Mucosa of stomach (tissue), 1 donor: ENCODE measurements around the gene CNNM2.

Experiments used
- H3K27me3 ChIP-seq: one replicate; pipeline ENCODE4 v1.7.0; 2013; ENCODE audit warnings: mild to moderate bottlenecking, low read length; ENCODE audit not compliant: control insufficient read depth, insufficient read depth
- H3K36me3 ChIP-seq: one replicate; pipeline ENCODE4 v1.7.0; 2013; ENCODE audit warnings: low read length; ENCODE audit not compliant: control insufficient read depth, insufficient read depth
- H3K4me1 ChIP-seq: one replicate; pipeline ENCODE4 v1.7.0; 2013; ENCODE audit warnings: mild to moderate bottlenecking, low read length; ENCODE audit not compliant: control insufficient read depth, insufficient read depth
- H3K4me3 ChIP-seq: one replicate; pipeline ENCODE4 v1.7.0; 2013; ENCODE audit warnings: low read length
- H3K9ac ChIP-seq: one replicate; pipeline ENCODE4 v1.7.0; 2013; ENCODE audit warnings: mild to moderate bottlenecking, low read length, moderate library complexity
- H3K9me3 ChIP-seq: one replicate; pipeline ENCODE4 v1.7.0; 2013; ENCODE audit warnings: mild to moderate bottlenecking, low read length, moderate library complexity; ENCODE audit not compliant: control insufficient read depth
- donor health status: Pancreatic carcinoma.

The CNNM2 gene

GRCh38 chr10:103021150-103021899 lies 103.2 kb downstream of the CNNM2 start:
- Histone ChIP-seq H3K9me3 (no peaks in the 10 kb centered on the region), H3K27me3 (no peaks in the 10 kb centered on the region), H3K4me3 (no peak overlapping the region), H3K36me3 (no peaks in the 10 kb centered on the region), H3K9ac (no peak overlapping the region), H3K4me1 (no peaks in the 10 kb centered on the region)

DNA sequence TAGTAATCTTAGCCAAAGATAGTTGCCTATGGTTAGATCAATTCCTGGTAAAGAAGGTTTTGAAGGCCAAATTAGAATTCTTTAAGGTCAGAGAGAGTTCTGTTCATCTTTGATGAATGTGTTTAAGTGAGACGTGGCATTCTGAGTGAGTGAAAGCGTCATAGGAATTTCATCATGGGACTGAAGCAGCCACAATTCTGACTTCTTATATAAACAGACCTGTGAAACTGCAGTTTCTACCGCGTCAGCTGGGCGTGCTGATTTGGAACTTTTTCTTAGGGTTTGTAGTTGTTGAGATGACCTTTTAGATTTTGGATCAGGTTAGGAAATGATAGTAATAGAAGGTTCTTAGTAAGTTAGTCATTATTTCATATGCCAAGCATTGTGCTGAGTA lies 103.8 kb downstream of the CNNM2 start:
- H3K4me3 ChIP-seq, result no peak overlapping the region
- no peaks in the 10 kb centered on the region for H3K4me1 ChIP-seq
- no peaks in the 10 kb centered on the region for H3K36me3 ChIP-seq
- H3K9ac ChIP-seq, result no peak overlapping the region
- no peaks in the 10 kb centered on the region for H3K9me3 ChIP-seq
- H3K27me3 ChIP-seq, result no peaks in the 10 kb centered on the region

DNA sequence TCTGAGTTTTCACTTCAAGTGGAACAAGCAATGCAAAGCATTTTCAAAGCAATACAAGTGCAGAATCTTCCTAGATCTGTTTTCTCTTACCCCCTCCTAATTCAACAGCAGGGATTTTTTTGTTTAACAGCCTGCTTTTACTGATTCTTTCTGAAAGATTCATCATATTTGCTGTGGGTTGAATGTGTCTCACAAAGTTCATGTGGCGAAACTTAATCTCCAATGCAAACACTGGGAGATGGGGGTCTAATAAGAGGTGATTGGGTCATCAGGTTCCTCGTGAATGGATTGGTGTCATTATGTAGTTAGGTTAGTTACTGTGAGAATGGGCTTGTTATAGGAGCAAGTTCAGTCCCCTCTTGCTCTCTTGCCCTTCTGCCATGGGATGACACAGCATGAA lies 107.6 kb downstream of the CNNM2 start:
- no peak overlapping the region for H3K4me3 ChIP-seq
- no peaks in the 10 kb centered on the region for H3K4me1 ChIP-seq
- H3K9ac ChIP-seq, result no peak overlapping the region
- no peaks in the 10 kb centered on the region for H3K36me3 ChIP-seq
- no peaks in the 10 kb centered on the region for H3K9me3 ChIP-seq
- no peaks in the 10 kb centered on the region for H3K27me3 ChIP-seq

- H3K4me3 ChIP-seq, result no peak overlapping the region
- no peaks in the 10 kb centered on the region for H3K27me3 ChIP-seq
- no peaks in the 10 kb centered on the region for H3K36me3 ChIP-seq
- no peak overlapping the region for H3K9ac ChIP-seq
- H3K4me1 ChIP-seq, result no peaks in the 10 kb centered on the region
- no peaks in the 10 kb centered on the region for H3K9me3 ChIP-seq
These were observed 120.5 kb downstream of the CNNM2 start for GRCh38 chr10:103038570-103038969.

- H3K9me3 ChIP-seq, result no peaks in the 10 kb centered on the region
- H3K36me3 ChIP-seq, result no peaks in the 10 kb centered on the region
- H3K4me1 ChIP-seq, result no peaks in the 10 kb centered on the region
- no peak overlapping the region for H3K9ac ChIP-seq
- H3K27me3 ChIP-seq, result no peaks in the 10 kb centered on the region
- no peak overlapping the region for H3K4me3 ChIP-seq
These were observed 122.3 kb downstream of the CNNM2 start for GRCh38 chr10:103040418-103040817.

DNA sequence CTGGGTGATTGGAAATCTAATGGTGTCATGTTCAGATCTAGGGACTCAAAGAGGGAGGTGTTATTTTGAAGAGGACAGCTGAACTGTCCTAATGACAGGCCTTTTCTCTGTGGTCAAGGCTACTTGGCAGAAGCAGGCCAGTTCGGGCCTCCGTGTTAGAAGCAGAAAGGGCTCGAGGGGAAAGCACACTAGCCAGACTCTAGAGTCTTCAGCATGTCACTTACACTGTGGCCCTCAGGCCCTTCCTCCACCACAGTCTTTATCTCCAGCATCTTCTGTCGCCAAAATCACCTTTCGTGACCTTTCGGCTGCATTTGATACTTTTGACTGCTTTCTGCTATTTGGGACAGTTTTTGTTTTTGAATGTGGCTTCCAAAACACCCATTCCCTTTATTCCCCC lies 123.3 kb downstream of the CNNM2 start:
- no peak overlapping the region for H3K4me3 ChIP-seq
- H3K4me1 ChIP-seq, result no peaks in the 10 kb centered on the region
- no peak overlapping the region for H3K9ac ChIP-seq
- H3K9me3 ChIP-seq, result no peaks in the 10 kb centered on the region
- no peaks in the 10 kb centered on the region for H3K27me3 ChIP-seq
- no peaks in the 10 kb centered on the region for H3K36me3 ChIP-seq

- no peak overlapping the region for H3K9ac ChIP-seq
- no peak overlapping the region for H3K4me3 ChIP-seq
- no peaks in the 10 kb centered on the region for H3K4me1 ChIP-seq
- no peaks in the 10 kb centered on the region for H3K9me3 ChIP-seq
- H3K27me3 ChIP-seq, result no peaks in the 10 kb centered on the region
- no peaks in the 10 kb centered on the region for H3K36me3 ChIP-seq
These were observed 124.0 kb downstream of the CNNM2 start for GRCh38 chr10:103042129-103042528.

GRCh38 chr10:103042908-103043307 lies 124.8 kb downstream of the CNNM2 start:
- H3K4me1 ChIP-seq, result no peaks in the 10 kb centered on the region
- no peak overlapping the region for H3K4me3 ChIP-seq
- H3K36me3 ChIP-seq, result no peaks in the 10 kb centered on the region
- no peaks in the 10 kb centered on the region for H3K9me3 ChIP-seq
- no peaks in the 10 kb centered on the region for H3K27me3 ChIP-seq
- no peak overlapping the region for H3K9ac ChIP-seq

DNA sequence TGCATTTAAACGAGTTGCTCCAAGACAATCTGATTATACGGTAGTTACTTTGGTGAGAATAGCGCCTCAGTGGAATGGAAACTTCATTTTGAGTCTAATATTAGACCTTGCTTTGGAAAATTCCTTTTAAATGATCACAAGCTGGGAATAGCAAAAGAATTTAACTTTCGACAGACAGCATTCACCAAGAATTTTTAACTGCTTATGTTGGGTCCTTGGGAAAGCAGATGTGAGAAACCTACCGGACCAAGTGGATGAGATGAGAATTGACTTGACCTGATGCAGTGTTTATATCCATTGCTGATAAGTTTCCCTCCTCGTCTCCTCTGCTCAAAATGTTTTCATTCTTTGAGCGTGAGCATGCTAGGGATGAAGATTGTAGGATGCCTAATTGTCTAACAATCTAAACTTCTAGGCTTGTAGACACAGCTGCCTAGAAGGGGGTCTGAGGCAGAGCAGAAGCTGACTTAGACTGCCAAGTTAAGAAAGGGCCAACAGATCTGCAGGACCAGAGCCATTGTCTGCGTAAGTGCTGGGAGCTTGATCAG lies 126.9 kb downstream of the CNNM2 start:
- no peak overlapping the region for H3K4me3 ChIP-seq
- H3K9ac ChIP-seq, result no peak overlapping the region
- H3K4me1 ChIP-seq, result no peaks in the 10 kb centered on the region
- H3K36me3 ChIP-seq, result no peaks in the 10 kb centered on the region
- H3K9me3 ChIP-seq, result no peaks in the 10 kb centered on the region
- H3K27me3 ChIP-seq, result no peaks in the 10 kb centered on the region

GRCh38 chr10:103045961-103046360 lies 127.9 kb downstream of the CNNM2 start:
- no peaks in the 10 kb centered on the region for H3K4me1 ChIP-seq
- no peaks in the 10 kb centered on the region for H3K27me3 ChIP-seq
- no peak overlapping the region for H3K9ac ChIP-seq
- no peaks in the 10 kb centered on the region for H3K36me3 ChIP-seq
- no peak overlapping the region for H3K4me3 ChIP-seq
- H3K9me3 ChIP-seq, result no peaks in the 10 kb centered on the region

DNA sequence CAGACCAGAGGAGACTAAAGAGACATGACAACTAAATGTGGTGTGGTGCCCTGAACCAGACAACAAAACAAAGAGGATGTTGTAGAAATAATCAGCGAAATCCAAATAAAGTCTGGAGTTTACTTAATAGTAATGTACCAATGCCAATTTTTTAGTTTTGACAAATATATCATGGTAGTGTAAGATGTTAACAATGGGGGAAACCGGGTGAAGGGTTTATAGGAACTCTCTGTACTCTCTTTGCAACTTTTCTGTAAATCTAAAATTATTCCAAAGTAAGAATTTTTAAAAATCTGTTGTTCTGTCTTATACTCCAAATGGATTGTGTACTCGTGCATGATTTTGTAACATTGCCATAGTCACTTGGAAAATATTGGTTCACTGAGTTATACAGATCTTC lies 129.3 kb downstream of the CNNM2 start:
- Histone ChIP-seq H3K4me3 (no peak overlapping the region), H3K36me3 (no peaks in the 10 kb centered on the region), H3K27me3 (no peaks in the 10 kb centered on the region), H3K4me1 (no peaks in the 10 kb centered on the region), H3K9me3 (no peaks in the 10 kb centered on the region), H3K9ac (no peak overlapping the region)

DNA sequence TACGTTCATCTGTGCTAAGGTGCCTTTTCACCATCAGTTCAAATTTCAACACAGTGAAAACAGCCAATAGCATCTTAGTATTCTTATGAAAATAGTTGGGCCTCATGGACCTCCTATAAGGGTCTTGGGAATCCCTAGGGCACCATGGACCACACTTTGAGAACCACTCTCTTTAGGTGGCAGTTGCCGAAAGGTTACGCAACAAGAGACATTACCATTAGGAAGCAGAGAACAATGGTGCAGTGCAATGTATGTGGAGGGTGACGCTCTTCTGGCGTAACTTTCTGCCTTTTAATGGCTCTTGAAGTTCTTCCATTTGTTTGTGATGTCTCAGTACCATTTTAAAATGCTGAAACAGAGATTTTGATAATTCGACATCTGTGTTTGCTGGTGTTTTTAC lies 131.1 kb downstream of the CNNM2 start:
- Histone ChIP-seq H3K9ac (no peak overlapping the region), H3K4me1 (no peaks in the 10 kb centered on the region), H3K27me3 (no peaks in the 10 kb centered on the region), H3K36me3 (no peaks in the 10 kb centered on the region), H3K9me3 (no peaks in the 10 kb centered on the region), H3K4me3 (no peak overlapping the region)
